SK-N-SH treated with all-trans-retinoic acid at 6 μM for 48 hours (cell line): Measurements from ENCODE around the gene PRKACG.

Experiments used
- ATAC-seq: fragments of 200-7000 bp; cut with Tn5 transposase; 3 replicates; pipeline ENCODE4 v1.9.1; 2020; ENCODE audit warnings: mild to moderate bottlenecking, moderate library complexity
- ARNTL ChIP-seq: fragments of 450-650 bp; formaldehyde crosslinking; IDR thresholded peaks from 2 replicates; pipeline ENCODE4 v1.5.0; 2020; ENCODE audit warnings: low read depth, mild to moderate bottlenecking, moderate library complexity, borderline replicate concordance
- BACH2 ChIP-seq: fragments of 250-450 bp; sonication (Bioruptor Pico); IDR thresholded peaks from 2 replicates; pipeline ENCODE4 v1.9.0; 2021; ENCODE audit warnings: mild to moderate bottlenecking, borderline replicate concordance
- CSDC2 ChIP-seq: fragments of 250-450 bp; sonication (Bioruptor Pico); IDR thresholded peaks from 2 replicates; pipeline ENCODE4 v1.5.0; 2020; ENCODE audit warnings: mild to moderate bottlenecking, moderate library complexity
- ESRRG ChIP-seq: fragments of 250-450 bp; sonication (Bioruptor Pico); IDR thresholded peaks from 2 replicates; pipeline ENCODE4 v1.6.1; 2021; ENCODE audit warnings: mild to moderate bottlenecking
- GLIS3 ChIP-seq: fragments of 250-450 bp; sonication (Bioruptor Pico); IDR thresholded peaks from 2 replicates; pipeline ENCODE4 v1.5.0; 2020; ENCODE audit warnings: mild to moderate bottlenecking, moderate library complexity
- ISL1 ChIP-seq: fragments of 250-450 bp; sonication (Bioruptor Pico); IDR thresholded peaks from 2 replicates; pipeline ENCODE4 v2.1.2; 2022; ENCODE audit warnings: mild to moderate bottlenecking, moderate library complexity
- PPARA ChIP-seq: fragments of 250-450 bp; sonication (Bioruptor Pico); IDR thresholded peaks from 2 replicates; pipeline ENCODE4 v1.5.0; 2020; ENCODE audit warnings: mild to moderate bottlenecking, borderline replicate concordance
- TCF4 ChIP-seq: fragments of 250-450 bp; sonication (Bioruptor Pico); IDR thresholded peaks from 2 replicates; pipeline ENCODE4 v1.8.0; 2021; ENCODE audit warnings: mild to moderate bottlenecking, moderate library complexity, borderline replicate concordance
- ZFP3 ChIP-seq: fragments of 250-450 bp; sonication (Bioruptor Pico); IDR thresholded peaks from 2 replicates; pipeline ENCODE4 v1.5.0; 2020; ENCODE audit warnings: mild to moderate bottlenecking, moderate library complexity
- ZFP30 ChIP-seq: fragments of 450-650 bp; formaldehyde crosslinking; IDR thresholded peaks from 2 replicates; pipeline ENCODE4 v1.5.0; 2022; ENCODE audit warnings: mild to moderate bottlenecking, moderate library complexity
- ZNF8 ChIP-seq: fragments of 450-650 bp; formaldehyde crosslinking; IDR thresholded peaks from 2 replicates; pipeline ENCODE4 v1.5.0; 2020; ENCODE audit warnings: mild to moderate bottlenecking, moderate library complexity
- TF ChIP-seq, protein P1 (sequence below): fragments of 250-450 bp; sonication (Bioruptor Pico); IDR thresholded peaks from 2 replicates; pipeline ENCODE4 v1.5.0; 2020; ENCODE audit warnings: mild to moderate bottlenecking, moderate library complexity
- TF ChIP-seq, protein P2 (sequence below): fragments of 250-450 bp; sonication (Bioruptor Pico); IDR thresholded peaks from 2 replicates; pipeline ENCODE4 v1.5.1; 2021; ENCODE audit warnings: mild to moderate bottlenecking, moderate library complexity

PRKACG gene

DNA sequence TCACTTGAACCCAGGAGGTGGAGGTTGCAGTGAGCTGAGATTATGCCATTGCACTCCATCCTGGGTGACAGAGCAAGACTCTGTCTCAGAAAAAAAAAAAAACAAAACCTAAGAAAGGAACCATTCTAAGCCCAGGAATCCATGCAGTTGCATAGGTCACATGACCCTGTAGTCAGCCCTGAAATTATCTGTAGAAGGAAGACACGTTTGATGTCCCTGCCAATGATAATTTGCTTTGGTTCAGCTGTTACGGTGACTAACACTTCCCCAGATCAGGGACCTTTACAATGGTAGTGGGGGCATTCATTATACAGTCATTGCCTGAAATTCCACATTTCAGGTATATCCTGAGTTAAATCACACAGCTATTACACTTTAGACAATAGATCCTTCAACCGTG lies 50.5 kb downstream of the PRKACG start:
- no peak for ATAC-seq
- TF ChIP-seq BACH2 (CRISPR knock-in tag) = no peak
- TF ChIP-seq, protein P1, sequence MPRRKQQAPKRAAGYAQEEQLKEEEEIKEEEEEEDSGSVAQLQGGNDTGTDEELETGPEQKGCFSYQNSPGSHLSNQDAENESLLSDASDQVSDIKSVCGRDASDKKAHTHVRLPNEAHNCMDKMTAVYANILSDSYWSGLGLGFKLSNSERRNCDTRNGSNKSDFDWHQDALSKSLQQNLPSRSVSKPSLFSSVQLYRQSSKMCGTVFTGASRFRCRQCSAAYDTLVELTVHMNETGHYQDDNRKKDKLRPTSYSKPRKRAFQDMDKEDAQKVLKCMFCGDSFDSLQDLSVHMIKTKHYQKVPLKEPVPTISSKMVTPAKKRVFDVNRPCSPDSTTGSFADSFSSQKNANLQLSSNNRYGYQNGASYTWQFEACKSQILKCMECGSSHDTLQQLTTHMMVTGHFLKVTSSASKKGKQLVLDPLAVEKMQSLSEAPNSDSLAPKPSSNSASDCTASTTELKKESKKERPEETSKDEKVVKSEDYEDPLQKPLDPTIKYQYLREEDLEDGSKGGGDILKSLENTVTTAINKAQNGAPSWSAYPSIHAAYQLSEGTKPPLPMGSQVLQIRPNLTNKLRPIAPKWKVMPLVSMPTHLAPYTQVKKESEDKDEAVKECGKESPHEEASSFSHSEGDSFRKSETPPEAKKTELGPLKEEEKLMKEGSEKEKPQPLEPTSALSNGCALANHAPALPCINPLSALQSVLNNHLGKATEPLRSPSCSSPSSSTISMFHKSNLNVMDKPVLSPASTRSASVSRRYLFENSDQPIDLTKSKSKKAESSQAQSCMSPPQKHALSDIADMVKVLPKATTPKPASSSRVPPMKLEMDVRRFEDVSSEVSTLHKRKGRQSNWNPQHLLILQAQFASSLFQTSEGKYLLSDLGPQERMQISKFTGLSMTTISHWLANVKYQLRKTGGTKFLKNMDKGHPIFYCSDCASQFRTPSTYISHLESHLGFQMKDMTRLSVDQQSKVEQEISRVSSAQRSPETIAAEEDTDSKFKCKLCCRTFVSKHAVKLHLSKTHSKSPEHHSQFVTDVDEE = no peak
- TF ChIP-seq CSDC2 (CRISPR knock-in tag) = no peak
- no peak for TF ChIP-seq ZFP3 (CRISPR knock-in tag)
- TF ChIP-seq ZFP30 (CRISPR knock-in tag) = no peak
- no peak for TF ChIP-seq ESRRG (CRISPR knock-in tag)
- no peak for TF ChIP-seq ISL1 (CRISPR knock-in tag)
- TF ChIP-seq GLIS3 = no peak
- no peak for TF ChIP-seq ARNTL (CRISPR knock-in tag)
- TF ChIP-seq ZNF8 (CRISPR knock-in tag) = no peak
- no peak for TF ChIP-seq PPARA (CRISPR knock-in tag)
- TF ChIP-seq TCF4 (CRISPR knock-in tag) = no peak
- TF ChIP-seq, protein P2, sequence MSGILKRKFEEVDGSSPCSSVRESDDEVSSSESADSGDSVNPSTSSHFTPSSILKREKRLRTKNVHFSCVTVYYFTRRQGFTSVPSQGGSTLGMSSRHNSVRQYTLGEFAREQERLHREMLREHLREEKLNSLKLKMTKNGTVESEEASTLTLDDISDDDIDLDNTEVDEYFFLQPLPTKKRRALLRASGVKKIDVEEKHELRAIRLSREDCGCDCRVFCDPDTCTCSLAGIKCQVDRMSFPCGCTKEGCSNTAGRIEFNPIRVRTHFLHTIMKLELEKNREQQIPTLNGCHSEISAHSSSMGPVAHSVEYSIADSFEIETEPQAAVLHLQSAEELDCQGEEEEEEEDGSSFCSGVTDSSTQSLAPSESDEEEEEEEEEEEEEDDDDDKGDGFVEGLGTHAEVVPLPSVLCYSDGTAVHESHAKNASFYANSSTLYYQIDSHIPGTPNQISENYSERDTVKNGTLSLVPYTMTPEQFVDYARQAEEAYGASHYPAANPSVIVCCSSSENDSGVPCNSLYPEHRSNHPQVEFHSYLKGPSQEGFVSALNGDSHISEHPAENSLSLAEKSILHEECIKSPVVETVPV (CRISPR knock-in tag) = no peak
